Nephron progenitor cell (in vitro differentiated cells): ENCODE measurements around the gene ARMC6.
"Not testable (repeated sequence)": the region's sequence is repeated elsewhere in the genome, so short reads cannot be mapped to it uniquely, and the experiment has no call there.

Experiments used
- DNase-seq: peaks from one replicate; pipeline ENCODE4 v3.0.0; 2021
- H3K27ac Mint-ChIP-seq: 2 replicates; pipeline ENCODE4 v1.8.0; 2021; ENCODE audit warnings: mild to moderate bottlenecking, moderate library complexity, mixed read lengths
- H3K27me3 Mint-ChIP-seq: 2 replicates; pipeline ENCODE4 v1.8.0; 2021; ENCODE audit warnings: mild to moderate bottlenecking, low read depth, mixed read lengths; ENCODE audit not compliant: poor library complexity
- H3K36me3 Mint-ChIP-seq: 2 replicates; pipeline ENCODE4 v1.8.0; 2021; ENCODE audit warnings: low read depth, mixed read lengths
- H3K4me1 Mint-ChIP-seq: 2 replicates; pipeline ENCODE4 v1.8.0; 2021; ENCODE audit warnings: mixed read lengths
- H3K4me3 Mint-ChIP-seq: 2 replicates; pipeline ENCODE4 v1.8.0; 2021; ENCODE audit warnings: mild to moderate bottlenecking, moderate library complexity, mixed read lengths
- H3K9me3 Mint-ChIP-seq: 2 replicates; pipeline ENCODE4 v1.8.0; 2021; ENCODE audit warnings: mild to moderate bottlenecking, moderate library complexity, mixed read lengths
- CTCF ChIP-seq: fragments of 200-600 bp; sonication (generic); IDR thresholded peaks from 2 replicates; pipeline ENCODE4 v1.5.0; 2021; ENCODE audit warnings: antibody characterized with exemption

ARMC6 gene

GRCh38 chr19:19106056-19106551 lies 72.7 kb downstream of the ARMC6 start:
- H3K36me3 Mint-ChIP-seq: peaks cover 11% of the 10 kb centered on the region
- peak; percentile 72 for DNase-seq
- H3K4me1 Mint-ChIP-seq: peaks cover 43% of the 10 kb centered on the region
- peak overlapping the region; percentile 77 for H3K4me3 Mint-ChIP-seq
- H3K27ac Mint-ChIP-seq: peak overlapping the region; percentile 93
- H3K27me3 Mint-ChIP-seq: peaks cover 22% of the 10 kb centered on the region
- no peak for TF ChIP-seq CTCF
- no peaks in the 10 kb centered on the region for H3K9me3 Mint-ChIP-seq

GRCh38 chr19:19106938-19107337 lies 73.5 kb downstream of the ARMC6 start:
- H3K4me3 Mint-ChIP-seq, H3K27ac Mint-ChIP-seq, H3K9me3 Mint-ChIP-seq, DNase-seq: not testable (repeated sequence)
- H3K27me3 Mint-ChIP-seq: peaks cover 22% of the 10 kb centered on the region
- H3K4me1 Mint-ChIP-seq: peaks cover 48% of the 10 kb centered on the region
- peaks cover 11% of the 10 kb centered on the region for H3K36me3 Mint-ChIP-seq

- Mint-ChIP-seq H3K4me3 (no peak overlapping the region), H3K9me3 (no peaks in the 10 kb centered on the region), H3K27ac (no peak overlapping the region), H3K4me1 (peaks cover 55% of the 10 kb centered on the region), H3K27me3 (peaks cover 24% of the 10 kb centered on the region), H3K36me3 (peaks cover 11% of the 10 kb centered on the region)
- no peak for DNase-seq
- TF ChIP-seq CTCF: no peak
These were observed 74.3 kb downstream of the ARMC6 start for GRCh38 chr19:19107654-19108053.
